T-helper 2 cell (primary cell): Measurements from ENCODE around the gene FAM83E.
"Not testable (repeated sequence)": the region's sequence is repeated elsewhere in the genome, so short reads cannot be mapped to it uniquely, and the experiment has no call there.

Experiments
- DNase-seq, 5 experiments: peaks; one replicate each; pipeline versions ENCODE4 v3.0.0 to v3.0.0-alpha.2; 2012 to 2022

The FAM83E gene

GRCh38 chr19:48639483-48640375 lies 24.9 kb upstream of the FAM83E start:
- DNase-seq, result no peak

- DNase-seq, result peak in 1 of 5 experiments; percentile 8
These were observed 24.0 kb upstream of the FAM83E start for GRCh38 chr19:48638831-48639381.

- DNase-seq, result peak; percentile 59 to 97 (median 83)
These were observed 23.3 kb upstream of the FAM83E start for GRCh38 chr19:48637948-48638830.

- DNase-seq, result peak; percentile 98 to 100 (median 100)
These were observed 22.6 kb upstream of the FAM83E start for GRCh38 chr19:48637449-48637947.

GRCh38 chr19:48636859-48637448 lies 22.1 kb upstream of the FAM83E start, which contains the start of gene DBP:
TSS of gene DBP (minus strand) at chr19:48637379. CDS start at chr19:48636994, 385 bp downstream.
- peak in 1 of 5 experiments; percentile 36 for DNase-seq

- DNase-seq, result peak in 1 of 5 experiments; percentile 56
These were observed 21.3 kb upstream of the FAM83E start for GRCh38 chr19:48635966-48636858.

GRCh38 chr19:48635263-48635965 lies 20.5 kb upstream of the FAM83E start:
- DNase-seq, result peak; percentile 55 to 78 (median 61)

- DNase-seq, result peak; percentile 78 to 97 (median 86)
These were observed 19.8 kb upstream of the FAM83E start for GRCh38 chr19:48634424-48635262.

GRCh38 chr19:48634036-48634342 lies 19.1 kb upstream of the FAM83E start:
- DNase-seq, result no peak

- no peak for DNase-seq
These were observed 18.5 kb upstream of the FAM83E start for GRCh38 chr19:48633148-48634035.

- DNase-seq, result no peak
These were observed 17.8 kb upstream of the FAM83E start for GRCh38 chr19:48632692-48633147.

GRCh38 chr19:48632286-48632685 lies 17.4 kb upstream of the FAM83E start:
- DNase-seq, result not testable (repeated sequence)

- no peak for DNase-seq
These were observed 16.3 kb upstream of the FAM83E start for GRCh38 chr19:48631225-48631624.

GRCh38 chr19:48630296-48631063 lies 15.6 kb upstream of the FAM83E start:
- DNase-seq, result no peak

GRCh38 chr19:48629599-48630295 lies 14.9 kb upstream of the FAM83E start:
- DNase-seq, result peak in 1 of 5 experiments; percentile 10

GRCh38 chr19:48629297-48629598 lies 14.4 kb upstream of the FAM83E start:
- no peak for DNase-seq
